ENCODE results near the gene ACER3.

The ACER3 gene

DNA sequence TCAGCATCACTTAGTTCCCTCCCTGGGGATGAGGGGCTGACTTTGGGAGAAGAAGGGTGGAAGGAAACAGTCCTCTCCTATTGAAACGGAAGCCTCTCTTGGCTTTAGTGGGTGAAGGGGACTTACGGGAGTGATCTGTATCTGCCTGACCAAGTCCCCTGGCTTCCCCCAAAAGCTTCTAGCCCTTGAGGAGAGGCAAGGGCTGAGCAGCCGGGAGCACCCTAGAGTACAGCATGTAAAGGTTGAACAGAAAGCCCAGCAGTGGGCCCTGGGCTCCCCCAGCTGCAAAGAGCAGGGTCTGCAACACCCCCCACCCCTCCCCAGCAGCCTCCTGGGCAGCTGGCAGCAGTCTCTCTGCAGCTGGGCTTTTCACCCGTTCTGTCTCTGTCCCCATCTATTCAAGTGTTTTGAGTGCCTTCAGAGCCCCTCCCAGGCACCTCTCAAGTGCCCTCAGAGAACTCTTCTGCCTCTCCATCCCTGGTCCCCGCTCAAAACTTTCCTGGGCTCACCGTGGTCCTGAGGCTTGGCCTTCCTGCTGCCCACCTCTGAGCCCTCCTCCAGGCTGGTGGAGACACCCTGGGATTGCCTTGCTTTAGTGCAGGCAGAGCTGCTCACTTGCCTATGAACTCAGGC is 208.7 kb downstream of the ACER3 start:
- TF ChIP-seq, protein P1, sequence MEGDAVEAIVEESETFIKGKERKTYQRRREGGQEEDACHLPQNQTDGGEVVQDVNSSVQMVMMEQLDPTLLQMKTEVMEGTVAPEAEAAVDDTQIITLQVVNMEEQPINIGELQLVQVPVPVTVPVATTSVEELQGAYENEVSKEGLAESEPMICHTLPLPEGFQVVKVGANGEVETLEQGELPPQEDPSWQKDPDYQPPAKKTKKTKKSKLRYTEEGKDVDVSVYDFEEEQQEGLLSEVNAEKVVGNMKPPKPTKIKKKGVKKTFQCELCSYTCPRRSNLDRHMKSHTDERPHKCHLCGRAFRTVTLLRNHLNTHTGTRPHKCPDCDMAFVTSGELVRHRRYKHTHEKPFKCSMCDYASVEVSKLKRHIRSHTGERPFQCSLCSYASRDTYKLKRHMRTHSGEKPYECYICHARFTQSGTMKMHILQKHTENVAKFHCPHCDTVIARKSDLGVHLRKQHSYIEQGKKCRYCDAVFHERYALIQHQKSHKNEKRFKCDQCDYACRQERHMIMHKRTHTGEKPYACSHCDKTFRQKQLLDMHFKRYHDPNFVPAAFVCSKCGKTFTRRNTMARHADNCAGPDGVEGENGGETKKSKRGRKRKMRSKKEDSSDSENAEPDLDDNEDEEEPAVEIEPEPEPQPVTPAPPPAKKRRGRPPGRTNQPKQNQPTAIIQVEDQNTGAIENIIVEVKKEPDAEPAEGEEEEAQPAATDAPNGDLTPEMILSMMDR (IDR thresholded peaks at IDR 0.05; ENCODE audit: control insufficient read depth, insufficient read depth, low read depth, low read length, missing control alignments) = no peak
- no peak overlapping the region for H3K4me3 ChIP-seq (ENCODE audit: control insufficient read depth, low read depth, low read length)
- DNase-seq (ENCODE audit: low read depth) = no peak

DNA sequence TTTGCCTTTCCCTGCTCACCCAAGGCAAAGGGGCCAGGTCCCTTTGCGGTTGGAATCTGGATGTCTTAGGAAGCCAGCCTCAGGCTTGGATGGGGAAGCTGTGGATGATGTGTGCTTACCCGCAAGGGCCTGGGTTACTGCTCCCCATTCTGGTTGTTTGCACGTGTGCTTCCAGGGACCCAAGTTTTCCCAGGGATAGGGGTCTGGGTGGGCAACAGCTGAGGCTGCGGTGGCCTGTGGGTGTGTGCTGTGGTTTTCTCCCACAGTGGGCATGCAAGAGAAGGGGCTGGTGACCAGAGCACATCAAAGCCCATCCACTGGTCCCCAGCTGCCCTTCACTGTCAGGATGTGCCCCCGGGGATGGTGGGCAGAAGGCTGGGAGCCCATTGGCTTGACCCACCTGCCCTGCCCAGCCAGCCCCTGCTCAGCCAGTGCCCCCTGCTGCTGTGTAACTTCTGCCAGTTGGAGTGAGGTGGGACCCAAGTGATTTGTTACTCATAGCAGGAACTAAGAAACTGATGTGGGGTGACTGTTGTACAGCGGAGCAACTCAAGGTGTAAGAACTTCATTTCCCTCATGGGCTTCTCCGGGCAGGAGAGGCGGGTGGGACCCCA is 209.4 kb downstream of the ACER3 start:
- TF ChIP-seq, protein P1 (IDR thresholded peaks at IDR 0.05; ENCODE audit: control insufficient read depth, insufficient read depth, low read depth, low read length, missing control alignments) = no peak
- H3K4me3 ChIP-seq (ENCODE audit: control insufficient read depth, low read depth, low read length) = no peak overlapping the region
- no peak for DNase-seq (ENCODE audit: low read depth)

DNA sequence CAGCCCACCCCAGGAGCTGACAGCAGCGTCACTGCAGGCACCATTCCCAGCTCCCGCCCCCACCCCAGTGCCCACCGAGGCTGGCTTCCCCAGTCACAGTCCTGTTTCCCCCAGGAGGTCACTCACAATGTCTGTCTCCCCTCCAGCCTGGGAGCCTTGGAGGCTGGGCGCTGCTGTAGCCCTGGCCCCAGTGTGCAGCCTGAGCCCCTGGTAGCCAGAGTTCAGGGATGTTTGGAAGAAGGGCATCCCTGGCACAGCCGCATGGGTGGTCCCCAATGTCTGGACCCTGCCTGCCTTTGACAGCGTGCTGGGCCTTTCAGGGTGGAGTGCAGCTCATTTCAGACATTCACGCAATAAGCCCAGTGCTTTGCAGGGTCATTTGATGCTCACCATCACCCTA is 210.4 kb downstream of the ACER3 start:
- TF ChIP-seq, protein P1 (IDR thresholded peaks at IDR 0.05; ENCODE audit: control insufficient read depth, insufficient read depth, low read depth, low read length, missing control alignments) = no peak
- DNase-seq (ENCODE audit: low read depth) = no peak
- no peak overlapping the region for H3K4me3 ChIP-seq (ENCODE audit: control insufficient read depth, low read depth, low read length)

DNA sequence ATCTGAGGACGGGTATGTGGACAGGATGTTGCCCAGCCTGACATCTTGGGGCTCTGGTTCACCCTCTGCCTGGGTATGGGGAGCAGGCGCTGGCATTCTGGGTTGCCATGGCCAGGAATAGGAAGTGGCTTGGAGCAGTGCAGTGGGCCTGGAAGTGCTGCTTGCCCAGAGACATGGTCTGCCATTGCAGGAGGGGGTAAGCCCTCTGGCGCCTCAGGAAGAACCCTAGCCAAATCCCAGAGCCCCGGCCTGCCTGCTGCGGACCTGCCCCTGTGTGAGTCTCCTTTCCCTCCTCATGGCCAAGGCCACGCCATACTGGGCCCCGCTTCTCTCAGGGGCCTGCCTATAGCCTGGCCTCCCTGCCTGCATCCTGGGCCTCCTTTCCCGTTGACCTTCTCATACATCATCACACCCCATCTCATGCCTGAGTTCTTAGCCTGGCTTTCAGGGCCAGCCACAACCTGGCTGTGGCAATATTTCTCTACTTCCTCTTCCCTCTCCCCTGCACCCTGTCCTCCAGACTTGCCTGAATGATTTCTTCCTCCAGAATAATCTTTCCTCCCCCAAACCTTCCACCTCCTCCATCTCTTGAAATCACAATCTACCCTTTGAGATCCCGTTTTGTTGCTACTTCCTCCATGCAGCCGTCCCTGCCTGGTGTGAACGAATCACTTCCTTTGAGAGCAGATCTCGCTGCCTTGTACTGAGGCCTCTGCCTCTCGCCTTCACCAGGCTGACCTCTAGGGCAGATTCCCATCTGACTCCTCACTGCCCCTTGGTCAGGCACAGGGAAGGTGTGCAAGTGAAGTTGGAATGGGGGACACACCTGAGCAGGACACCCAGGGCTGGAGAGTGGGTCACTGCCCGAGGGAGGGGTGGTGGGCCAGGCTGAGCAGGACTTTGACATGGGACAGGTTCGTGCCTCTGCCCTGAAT is 211.2 kb downstream of the ACER3 start:
- no peak for DNase-seq (ENCODE audit: low read depth)
- H3K4me3 ChIP-seq (ENCODE audit: control insufficient read depth, low read depth, low read length) = no peak overlapping the region
- TF ChIP-seq, protein P1 (IDR thresholded peaks at IDR 0.05; ENCODE audit: control insufficient read depth, insufficient read depth, low read depth, low read length, missing control alignments) = no peak

DNA sequence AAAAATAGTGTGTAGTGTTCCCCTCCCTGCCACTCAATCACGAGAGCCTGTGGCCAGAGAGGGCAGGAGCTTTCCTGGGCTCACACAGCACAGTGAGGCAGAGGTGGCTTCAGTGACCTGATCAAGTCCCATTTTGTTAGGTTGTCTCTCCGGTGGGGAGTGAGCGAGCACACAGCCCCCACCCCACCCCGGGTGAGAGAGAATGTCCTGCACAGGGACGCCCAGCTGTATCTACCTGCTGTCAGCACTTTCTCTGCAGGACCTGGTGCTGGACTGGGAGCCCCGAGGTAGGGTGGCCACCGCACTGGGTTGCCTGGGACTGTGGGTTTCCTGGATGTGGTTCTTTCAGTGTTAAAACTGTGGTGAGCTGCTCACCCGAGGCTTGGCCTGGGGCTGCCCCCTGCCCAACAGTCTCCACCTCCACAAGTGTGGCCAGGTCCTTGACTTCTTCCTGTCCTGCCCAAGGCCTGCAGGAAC is 212.2 kb downstream of the ACER3 start:
- no peak for DNase-seq (ENCODE audit: low read depth)
- TF ChIP-seq, protein P1 (IDR thresholded peaks at IDR 0.05; ENCODE audit: control insufficient read depth, insufficient read depth, low read depth, low read length, missing control alignments) = no peak
- H3K4me3 ChIP-seq (ENCODE audit: control insufficient read depth, low read depth, low read length) = no peak overlapping the region

DNA sequence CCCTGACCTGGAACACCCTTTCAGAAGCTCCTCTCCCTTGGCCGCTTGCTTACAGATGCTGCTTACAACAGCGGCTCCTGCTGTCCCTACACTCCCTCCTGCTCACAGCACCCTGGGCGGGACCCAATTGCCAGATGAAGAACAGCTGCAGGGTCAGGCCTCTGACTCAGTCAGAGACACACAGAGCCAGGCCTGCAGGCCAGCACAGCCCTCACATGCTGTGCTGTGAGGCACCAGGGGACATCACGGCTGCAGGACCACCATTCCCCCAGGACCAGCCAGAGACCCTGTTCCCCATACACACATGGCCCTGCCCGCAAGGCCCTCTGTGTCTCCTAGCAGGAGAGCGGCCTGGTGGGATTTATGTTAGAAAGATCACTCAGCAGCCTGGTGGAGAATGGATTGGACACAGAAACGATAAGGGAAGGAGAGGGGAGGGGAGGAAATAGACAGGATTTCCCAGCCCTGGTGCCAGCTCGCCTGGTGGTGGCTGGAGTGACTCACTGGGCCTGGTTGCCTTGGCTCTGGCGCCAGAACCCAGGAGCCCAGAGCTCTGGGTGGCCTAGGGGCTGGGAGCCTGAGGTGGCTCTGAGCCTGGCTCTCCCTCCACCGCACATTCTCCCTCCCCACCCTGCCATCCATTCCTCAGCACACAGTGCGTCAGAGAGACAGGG is 212.7 kb downstream of the ACER3 start:
- TF ChIP-seq, protein P1 (IDR thresholded peaks at IDR 0.05; ENCODE audit: control insufficient read depth, insufficient read depth, low read depth, low read length, missing control alignments) = peak; percentile 69
- peak; percentile 79 for DNase-seq (ENCODE audit: low read depth)
- no peak overlapping the region for H3K4me3 ChIP-seq (ENCODE audit: control insufficient read depth, low read depth, low read length)

All from AG09309 (cell line).